ENCODE data around the gene PPP6R3.

PPP6R3 gene

DNA sequence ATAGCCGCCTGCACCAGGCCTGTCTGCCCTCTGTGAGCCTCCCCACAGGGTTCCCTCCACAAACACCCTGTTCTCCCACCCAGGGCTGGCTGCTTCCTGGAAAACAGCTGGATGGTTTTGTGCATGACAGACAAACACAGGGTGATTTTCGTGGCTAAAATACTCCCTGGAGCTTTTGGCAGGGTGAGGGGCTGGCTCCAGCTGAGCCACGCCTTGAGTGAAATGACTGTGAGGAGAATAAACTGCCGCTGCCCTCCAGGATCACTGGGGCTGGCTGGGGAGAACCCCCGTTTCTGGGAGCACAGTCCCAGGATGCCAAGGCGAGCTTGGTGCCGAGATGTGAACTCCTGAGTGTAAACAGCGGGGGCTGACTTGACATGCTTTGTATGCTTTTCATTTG lies 20.3 kb upstream of the PPP6R3 start (continued):
- TF ChIP-seq TCF4 (CRISPR knock-in tag; IDR thresholded peaks at IDR 0.05; ENCODE audit: borderline replicate concordance), result no peak
- TF ChIP-seq, protein P1, sequence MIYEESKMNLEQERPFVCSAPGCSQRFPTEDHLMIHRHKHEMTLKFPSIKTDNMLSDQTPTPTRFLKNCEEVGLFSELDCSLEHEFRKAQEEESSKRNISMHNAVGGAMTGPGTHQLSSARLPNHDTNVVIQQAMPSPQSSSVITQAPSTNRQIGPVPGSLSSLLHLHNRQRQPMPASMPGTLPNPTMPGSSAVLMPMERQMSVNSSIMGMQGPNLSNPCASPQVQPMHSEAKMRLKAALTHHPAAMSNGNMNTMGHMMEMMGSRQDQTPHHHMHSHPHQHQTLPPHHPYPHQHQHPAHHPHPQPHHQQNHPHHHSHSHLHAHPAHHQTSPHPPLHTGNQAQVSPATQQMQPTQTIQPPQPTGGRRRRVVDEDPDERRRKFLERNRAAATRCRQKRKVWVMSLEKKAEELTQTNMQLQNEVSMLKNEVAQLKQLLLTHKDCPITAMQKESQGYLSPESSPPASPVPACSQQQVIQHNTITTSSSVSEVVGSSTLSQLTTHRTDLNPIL (CRISPR knock-in tag; IDR thresholded peaks at IDR 0.05; ENCODE audit: low read depth), result no peak
- no peak for TF ChIP-seq PPARA (CRISPR knock-in tag; IDR thresholded peaks at IDR 0.05; ENCODE audit: borderline replicate concordance)

DNA sequence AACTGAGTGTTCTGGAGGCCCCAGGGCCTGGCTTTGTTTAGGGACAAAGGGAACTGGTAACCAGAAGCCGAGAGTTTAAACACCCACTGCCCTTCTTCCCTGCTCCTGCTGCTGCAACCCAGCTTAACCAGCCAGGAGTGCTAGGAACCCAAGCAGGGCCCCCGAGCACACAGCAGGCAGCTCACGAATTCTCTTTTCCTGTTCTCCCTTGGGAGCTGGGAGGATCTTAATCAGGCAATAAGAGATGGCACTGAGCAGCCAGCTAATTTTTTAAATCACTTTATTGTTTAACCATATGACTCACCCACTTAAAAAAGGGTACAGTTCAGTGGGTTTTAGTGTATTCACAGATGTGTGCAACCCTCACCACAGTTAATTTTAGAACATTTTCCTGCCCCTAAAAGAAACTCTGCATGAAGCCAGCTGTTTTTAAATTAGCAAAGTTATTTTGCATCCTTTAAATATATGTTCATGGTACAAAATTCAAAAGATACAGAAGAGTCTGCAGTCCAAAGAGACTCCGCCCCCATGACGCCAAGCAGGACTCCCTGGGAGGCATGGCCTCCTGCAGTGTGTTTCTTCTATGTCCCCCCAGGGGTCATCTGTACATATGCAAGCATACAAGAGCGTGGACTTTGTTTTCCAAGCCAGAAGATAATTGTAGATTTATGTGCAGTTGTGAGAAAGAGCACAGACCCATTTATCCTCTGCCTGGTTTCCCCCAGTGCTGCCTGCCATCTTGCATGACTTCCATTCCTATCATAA lies 18.9 kb upstream of the PPP6R3 start:
- no peak; the same call in 2 of the 3 replicates for ATAC-seq

DNA sequence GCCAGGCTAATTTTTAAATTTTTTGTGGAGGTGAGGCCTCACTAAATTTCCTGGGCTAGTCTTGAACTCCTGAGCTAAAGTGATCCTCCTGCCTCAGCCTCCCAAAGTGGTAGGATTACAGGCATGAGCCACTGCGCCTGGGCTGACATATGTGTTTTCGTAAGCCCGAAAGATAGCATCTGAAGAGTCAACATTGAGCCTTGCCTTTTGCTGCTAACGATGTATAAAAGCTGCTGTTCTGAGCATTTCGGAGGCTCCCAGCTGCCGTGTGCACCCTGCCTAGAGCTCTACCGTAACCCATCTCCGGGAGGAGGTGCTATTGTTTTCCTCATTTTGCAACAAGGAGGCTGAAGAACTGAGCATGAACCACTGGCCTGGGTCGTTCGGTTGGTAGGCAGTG lies 18.1 kb upstream of the PPP6R3 start:
- TF ChIP-seq, protein P2, sequence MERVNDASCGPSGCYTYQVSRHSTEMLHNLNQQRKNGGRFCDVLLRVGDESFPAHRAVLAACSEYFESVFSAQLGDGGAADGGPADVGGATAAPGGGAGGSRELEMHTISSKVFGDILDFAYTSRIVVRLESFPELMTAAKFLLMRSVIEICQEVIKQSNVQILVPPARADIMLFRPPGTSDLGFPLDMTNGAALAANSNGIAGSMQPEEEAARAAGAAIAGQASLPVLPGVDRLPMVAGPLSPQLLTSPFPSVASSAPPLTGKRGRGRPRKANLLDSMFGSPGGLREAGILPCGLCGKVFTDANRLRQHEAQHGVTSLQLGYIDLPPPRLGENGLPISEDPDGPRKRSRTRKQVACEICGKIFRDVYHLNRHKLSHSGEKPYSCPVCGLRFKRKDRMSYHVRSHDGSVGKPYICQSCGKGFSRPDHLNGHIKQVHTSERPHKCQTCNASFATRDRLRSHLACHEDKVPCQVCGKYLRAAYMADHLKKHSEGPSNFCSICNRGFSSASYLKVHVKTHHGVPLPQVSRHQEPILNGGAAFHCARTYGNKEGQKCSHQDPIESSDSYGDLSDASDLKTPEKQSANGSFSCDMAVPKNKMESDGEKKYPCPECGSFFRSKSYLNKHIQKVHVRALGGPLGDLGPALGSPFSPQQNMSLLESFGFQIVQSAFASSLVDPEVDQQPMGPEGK (CRISPR knock-in tag; IDR thresholded peaks at IDR 0.05; ENCODE audit: borderline replicate concordance), result no peak
- TF ChIP-seq RARB (CRISPR knock-in tag; IDR thresholded peaks at IDR 0.05) (no peak), ESRRG (CRISPR knock-in tag; IDR thresholded peaks at IDR 0.05) (no peak), CSDC2 (CRISPR knock-in tag; IDR thresholded peaks at IDR 0.05) (no peak), TCF4 (CRISPR knock-in tag; IDR thresholded peaks at IDR 0.05; ENCODE audit: borderline replicate concordance) (no peak), ISL1 (CRISPR knock-in tag; IDR thresholded peaks at IDR 0.05) (no peak), ZNF8 (CRISPR knock-in tag; IDR thresholded peaks at IDR 0.05) (no peak)
- TF ChIP-seq, protein P1 (CRISPR knock-in tag; IDR thresholded peaks at IDR 0.05; ENCODE audit: low read depth), result no peak
- ATAC-seq, result no peak

More for the DNA sequence above, 18.9 kb upstream of the PPP6R3 start:
- 0 out of 2 replicates have a peak, but pooled peaks have one; percentile 16 for TF ChIP-seq TCF4 (CRISPR knock-in tag; IDR thresholded peaks at IDR 0.05; ENCODE audit: borderline replicate concordance)
- TF ChIP-seq BACH2 (CRISPR knock-in tag; IDR thresholded peaks at IDR 0.05; ENCODE audit: borderline replicate concordance), result no peak
- peak; percentile 64; the same call in 1 of the 2 replicates for TF ChIP-seq ZFP3 (CRISPR knock-in tag; IDR thresholded peaks at IDR 0.05)
- TF ChIP-seq, protein P3, sequence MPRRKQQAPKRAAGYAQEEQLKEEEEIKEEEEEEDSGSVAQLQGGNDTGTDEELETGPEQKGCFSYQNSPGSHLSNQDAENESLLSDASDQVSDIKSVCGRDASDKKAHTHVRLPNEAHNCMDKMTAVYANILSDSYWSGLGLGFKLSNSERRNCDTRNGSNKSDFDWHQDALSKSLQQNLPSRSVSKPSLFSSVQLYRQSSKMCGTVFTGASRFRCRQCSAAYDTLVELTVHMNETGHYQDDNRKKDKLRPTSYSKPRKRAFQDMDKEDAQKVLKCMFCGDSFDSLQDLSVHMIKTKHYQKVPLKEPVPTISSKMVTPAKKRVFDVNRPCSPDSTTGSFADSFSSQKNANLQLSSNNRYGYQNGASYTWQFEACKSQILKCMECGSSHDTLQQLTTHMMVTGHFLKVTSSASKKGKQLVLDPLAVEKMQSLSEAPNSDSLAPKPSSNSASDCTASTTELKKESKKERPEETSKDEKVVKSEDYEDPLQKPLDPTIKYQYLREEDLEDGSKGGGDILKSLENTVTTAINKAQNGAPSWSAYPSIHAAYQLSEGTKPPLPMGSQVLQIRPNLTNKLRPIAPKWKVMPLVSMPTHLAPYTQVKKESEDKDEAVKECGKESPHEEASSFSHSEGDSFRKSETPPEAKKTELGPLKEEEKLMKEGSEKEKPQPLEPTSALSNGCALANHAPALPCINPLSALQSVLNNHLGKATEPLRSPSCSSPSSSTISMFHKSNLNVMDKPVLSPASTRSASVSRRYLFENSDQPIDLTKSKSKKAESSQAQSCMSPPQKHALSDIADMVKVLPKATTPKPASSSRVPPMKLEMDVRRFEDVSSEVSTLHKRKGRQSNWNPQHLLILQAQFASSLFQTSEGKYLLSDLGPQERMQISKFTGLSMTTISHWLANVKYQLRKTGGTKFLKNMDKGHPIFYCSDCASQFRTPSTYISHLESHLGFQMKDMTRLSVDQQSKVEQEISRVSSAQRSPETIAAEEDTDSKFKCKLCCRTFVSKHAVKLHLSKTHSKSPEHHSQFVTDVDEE (CRISPR knock-in tag; IDR thresholded peaks at IDR 0.05), result no peak

DNA sequence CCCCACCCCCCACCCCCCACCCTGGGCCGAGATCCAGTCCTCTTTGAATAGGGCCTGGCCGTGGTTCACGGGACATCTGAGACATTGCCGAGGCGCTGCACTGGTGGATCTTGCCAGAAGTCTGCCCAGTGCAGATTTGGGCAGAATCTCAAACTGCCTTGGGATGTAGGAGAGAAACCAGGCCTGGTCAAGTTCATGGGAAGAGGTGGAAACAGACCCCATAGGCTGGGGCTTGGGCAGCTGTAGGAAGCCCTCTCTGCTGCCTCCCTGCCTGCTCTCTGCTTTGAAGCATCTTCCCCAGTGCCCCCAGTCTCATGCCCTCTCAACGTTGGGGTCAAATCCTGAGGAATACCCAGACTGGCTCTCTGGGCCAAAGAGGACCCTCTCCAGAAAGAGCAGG lies 16.0 kb upstream of the PPP6R3 start:
- TF ChIP-seq ISL1 (CRISPR knock-in tag; IDR thresholded peaks at IDR 0.05), result no peak
- TF ChIP-seq ARNTL (CRISPR knock-in tag; IDR thresholded peaks at IDR 0.05; ENCODE audit: borderline replicate concordance, low read depth), result no peak
- TF ChIP-seq GLIS3 (CRISPR knock-in tag; IDR thresholded peaks at IDR 0.05), result no peak
- TF ChIP-seq CSDC2 (CRISPR knock-in tag; IDR thresholded peaks at IDR 0.05), result no peak
- TF ChIP-seq ZFP30 (CRISPR knock-in tag; IDR thresholded peaks at IDR 0.05), result no peak
- no peak for TF ChIP-seq ZNF70 (CRISPR knock-in tag; IDR thresholded peaks at IDR 0.05)
- TF ChIP-seq PPARA (CRISPR knock-in tag; IDR thresholded peaks at IDR 0.05; ENCODE audit: borderline replicate concordance), result no peak
- TF ChIP-seq ZFP3 (CRISPR knock-in tag; IDR thresholded peaks at IDR 0.05), result no peak
- ATAC-seq, result no peak

DNA sequence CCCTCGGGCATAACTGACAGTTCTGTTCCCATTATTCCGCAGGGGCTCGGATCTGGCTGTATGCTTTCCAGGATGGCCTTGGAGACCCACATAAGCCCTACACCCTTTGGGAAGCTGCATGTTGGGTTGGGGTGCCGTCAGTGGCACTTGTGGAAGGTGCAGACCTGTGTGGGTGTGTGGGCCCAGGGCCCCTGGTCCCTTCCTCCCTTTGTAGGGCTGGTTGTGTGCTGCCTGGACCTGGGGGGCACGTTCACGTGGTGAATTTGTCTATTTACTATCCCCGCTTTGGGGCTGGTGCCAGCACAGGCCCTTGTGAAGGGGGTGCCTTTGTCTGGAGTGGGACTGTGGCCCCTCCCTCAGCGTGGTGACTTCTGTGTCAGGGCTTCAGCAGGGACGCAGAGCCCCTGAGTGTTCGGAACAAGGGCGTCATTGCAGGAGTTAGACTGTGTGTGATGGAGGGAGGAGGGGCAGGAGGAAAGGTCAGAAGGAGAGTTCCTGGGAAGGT lies 15.0 kb upstream of the PPP6R3 start:
- ATAC-seq, result no peak
- TF ChIP-seq ISL1 (CRISPR knock-in tag; IDR thresholded peaks at IDR 0.05) (no peak), TCF4 (CRISPR knock-in tag; IDR thresholded peaks at IDR 0.05; ENCODE audit: borderline replicate concordance) (no peak), TOX (CRISPR knock-in tag; IDR thresholded peaks at IDR 0.05; ENCODE audit: borderline replicate concordance) (no peak), BACH2 (CRISPR knock-in tag; IDR thresholded peaks at IDR 0.05; ENCODE audit: borderline replicate concordance) (no peak), ZNF8 (CRISPR knock-in tag; IDR thresholded peaks at IDR 0.05) (no peak), ZFP3 (CRISPR knock-in tag; IDR thresholded peaks at IDR 0.05) (no peak), SNAI2 (CRISPR knock-in tag; IDR thresholded peaks at IDR 0.05) (no peak), RARB (CRISPR knock-in tag; IDR thresholded peaks at IDR 0.05) (no peak), CSDC2 (CRISPR knock-in tag; IDR thresholded peaks at IDR 0.05) (no peak)
- TF ChIP-seq, protein P4, sequence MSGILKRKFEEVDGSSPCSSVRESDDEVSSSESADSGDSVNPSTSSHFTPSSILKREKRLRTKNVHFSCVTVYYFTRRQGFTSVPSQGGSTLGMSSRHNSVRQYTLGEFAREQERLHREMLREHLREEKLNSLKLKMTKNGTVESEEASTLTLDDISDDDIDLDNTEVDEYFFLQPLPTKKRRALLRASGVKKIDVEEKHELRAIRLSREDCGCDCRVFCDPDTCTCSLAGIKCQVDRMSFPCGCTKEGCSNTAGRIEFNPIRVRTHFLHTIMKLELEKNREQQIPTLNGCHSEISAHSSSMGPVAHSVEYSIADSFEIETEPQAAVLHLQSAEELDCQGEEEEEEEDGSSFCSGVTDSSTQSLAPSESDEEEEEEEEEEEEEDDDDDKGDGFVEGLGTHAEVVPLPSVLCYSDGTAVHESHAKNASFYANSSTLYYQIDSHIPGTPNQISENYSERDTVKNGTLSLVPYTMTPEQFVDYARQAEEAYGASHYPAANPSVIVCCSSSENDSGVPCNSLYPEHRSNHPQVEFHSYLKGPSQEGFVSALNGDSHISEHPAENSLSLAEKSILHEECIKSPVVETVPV (CRISPR knock-in tag; IDR thresholded peaks at IDR 0.05), result no peak
- TF ChIP-seq, protein P5, sequence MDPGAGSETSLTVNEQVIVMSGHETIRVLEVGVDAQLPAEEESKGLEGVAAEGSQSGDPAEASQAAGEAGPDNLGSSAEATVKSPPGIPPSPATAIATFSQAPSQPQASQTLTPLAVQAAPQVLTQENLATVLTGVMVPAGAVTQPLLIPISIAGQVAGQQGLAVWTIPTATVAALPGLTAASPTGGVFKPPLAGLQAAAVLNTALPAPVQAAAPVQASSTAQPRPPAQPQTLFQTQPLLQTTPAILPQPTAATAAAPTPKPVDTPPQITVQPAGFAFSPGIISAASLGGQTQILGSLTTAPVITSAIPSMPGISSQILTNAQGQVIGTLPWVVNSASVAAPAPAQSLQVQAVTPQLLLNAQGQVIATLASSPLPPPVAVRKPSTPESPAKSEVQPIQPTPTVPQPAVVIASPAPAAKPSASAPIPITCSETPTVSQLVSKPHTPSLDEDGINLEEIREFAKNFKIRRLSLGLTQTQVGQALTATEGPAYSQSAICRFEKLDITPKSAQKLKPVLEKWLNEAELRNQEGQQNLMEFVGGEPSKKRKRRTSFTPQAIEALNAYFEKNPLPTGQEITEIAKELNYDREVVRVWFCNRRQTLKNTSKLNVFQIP (CRISPR knock-in tag; IDR thresholded peaks at IDR 0.05; ENCODE audit: borderline replicate concordance, low read depth), result no peak
